ENCODE measurements around the gene VTI1A. TPM values are rescaled to one million over a fixed set of nuclear protein-coding genes. Genes with fewer than 3 reads are reported as not detected.

Gene VTI1A
- total and polyA plus RNA-seq, 2 of the 8 experiments (the other 6 are each of a cell fraction or from before 2014, with no cell fraction given), result 6.0 to 20.0 TPM

- no peak for TF ChIP-seq KDM5A (IDR thresholded peaks at IDR 0.05; ENCODE audit: low read length)
- no peak for TF ChIP-seq ASH2L (IDR thresholded peaks at IDR 0.05; ENCODE audit: low read length)
Measured at GRCh38 chr10:112658465-112658864, 211.4 kb downstream of the VTI1A start (continued).
